Heart left ventricle (tissue), 13 donors: ENCODE measurements around the gene WWOX.

ENCODE experiments used
- CTCF ChIP-seq, 12 donors: fragments of 200-600 bp; sonication (generic) in 4 of 12; IDR thresholded peaks; one replicate each; pipeline versions ENCODE4 v1.5.0 to v1.8.0; 2018 to 2022; ENCODE audit warnings: antibody characterized with exemption in 12 of 12, mild to moderate bottlenecking in 5 of 12
- POLR2A ChIP-seq, 2 donors: fragments of 450-650 bp; IDR thresholded peaks; one replicate each; pipeline ENCODE4 v1.6.1; 2017; ENCODE audit warnings: antibody characterized with exemption in 2 of 2, mild to moderate bottlenecking in 2 of 2, moderate library complexity in 2 of 2
- donor health status: ischemic (EF 13 %, LVEDD 7.1; RV severe dilation, severe dysfunction).
- donor health status: DM: no; HTN: yes; CAD: no.
- donor health status: DM: no; HTN: no; CAD: no.
- donor health status: ischemic (EF 25% LVEDD 6.9; RV normal size, moderate dysfunction).
- donor health status: ischemic (EF 25% LVEDD 5.7; RV mildly dilated, moderate dysfunction).
- donor health status: ischemic (EF 35%, LVEDD 5.7; RV mildly dilated, moderate dysfunction).
- donor health status: nonischemic (EF 11% LVEDD 7.7; RV severe dilation, severe dysfunction).
- donor health status: DM: yes; HTN: yes; CAD: no.
- donor health status: PGD.
- donor health status: ischemic (EF 29% LVEDD 5.4; RV normal size, mild dysfunction).
- donor health status: nonischemic (EF 23%, LVEDD 6.1; RV moderate dilation, normal function).

GRCh38 chr16:78812582-78812981, 713.1 kb downstream of the WWOX start:
- TF ChIP-seq POLR2A (IDR thresholded peaks at IDR 0.05) = no peak
- TF ChIP-seq CTCF (IDR thresholded peaks at IDR 0.05) = no peak
